Type B pancreatic cell (in vitro differentiated cells): ENCODE measurements around the gene MPG. TPM values are rescaled to one million over a fixed set of nuclear protein-coding genes. Genes with fewer than 3 reads are reported as not detected.

Experiments used
- DNase-seq: peaks from one replicate; pipeline ENCODE4 v3.0.0; 2021; ENCODE audit warnings: mixed read lengths; ENCODE audit not compliant: unreplicated experiment; ENCODE audit errors: extremely low spot score
- H3K27ac Mint-ChIP-seq: 2 replicates; pipeline ENCODE4 v1.8.0; 2021; ENCODE audit warnings: mild to moderate bottlenecking, mixed read lengths
- H3K27me3 Mint-ChIP-seq: 2 replicates; pipeline ENCODE4 v1.8.0; 2021; ENCODE audit warnings: mixed read lengths
- H3K36me3 Mint-ChIP-seq: 2 replicates; pipeline ENCODE4 v1.8.0; 2021; ENCODE audit warnings: mixed read lengths
- H3K4me1 Mint-ChIP-seq: one replicate; pipeline ENCODE4 v1.8.0; 2021; ENCODE audit warnings: mixed read lengths; ENCODE audit not compliant: unreplicated experiment
- H3K4me3 Mint-ChIP-seq: 2 replicates; pipeline ENCODE4 v1.8.0; 2021; ENCODE audit warnings: mild to moderate bottlenecking, mixed read lengths
- H3K9me3 Mint-ChIP-seq: 2 replicates; pipeline ENCODE4 v1.8.0; 2021; ENCODE audit warnings: mixed read lengths
- total RNA-seq: library from RNA; stranded (reverse); gene quantifications from 2 replicates; pipeline ENCODE4 v1.2.1, GENCODE V29; 2021; ENCODE audit warnings: low replicate concordance
- TF ChIP-seq, protein P1 (sequence below): fragments of 200-600 bp; sonication (generic); conservative IDR thresholded peaks from 2 replicates; pipeline ENCODE4 v1.5.0; 2021; ENCODE audit warnings: antibody characterized with exemption, mild to moderate bottlenecking

MPG gene
- total RNA-seq, 1 donor from 2014 or later = 38.0 TPM

DNA sequence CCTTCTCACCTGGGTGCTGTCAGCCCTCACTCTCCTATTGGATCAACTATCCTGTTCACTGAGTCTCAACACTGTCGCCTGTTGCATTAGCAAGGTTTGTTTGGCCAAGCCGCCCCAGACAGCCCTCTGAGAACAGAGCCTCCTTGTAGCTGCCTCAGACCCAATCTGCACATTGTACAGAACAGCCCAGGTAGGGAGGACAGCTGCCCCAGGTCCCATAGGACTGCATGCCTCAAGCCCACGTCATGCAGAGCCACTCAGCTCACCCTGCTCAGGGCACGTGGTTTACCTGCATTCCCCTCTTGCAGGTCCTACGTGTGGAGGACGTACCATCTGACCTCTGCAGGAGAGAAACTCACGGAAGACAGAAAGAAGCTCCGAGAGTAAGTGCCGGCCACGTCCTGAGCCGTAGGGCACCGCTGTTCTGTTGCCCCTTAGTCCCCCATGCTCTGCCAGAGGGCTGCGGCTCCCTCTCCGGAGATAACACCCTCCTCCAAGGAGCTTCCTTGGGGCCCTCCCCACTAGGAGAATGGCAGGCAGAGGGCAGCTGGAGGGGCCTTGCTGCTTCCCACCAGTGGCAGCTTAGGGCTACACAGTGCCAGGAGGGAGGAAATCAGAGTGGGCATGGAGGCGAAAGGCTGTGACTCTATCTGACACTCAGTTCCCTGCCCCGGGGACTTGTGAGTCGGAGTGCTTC, 21.6 kb upstream of the MPG start:
- H3K4me3 Mint-ChIP-seq = peak overlapping the region; percentile 73
- DNase-seq = no peak
- H3K36me3 Mint-ChIP-seq = peaks cover 15% of the 10 kb centered on the region
- no peaks in the 10 kb centered on the region for H3K27me3 Mint-ChIP-seq
- H3K4me1 Mint-ChIP-seq = peaks cover 6% of the 10 kb centered on the region
- no peak overlapping the region for H3K27ac Mint-ChIP-seq
- TF ChIP-seq, protein P1, sequence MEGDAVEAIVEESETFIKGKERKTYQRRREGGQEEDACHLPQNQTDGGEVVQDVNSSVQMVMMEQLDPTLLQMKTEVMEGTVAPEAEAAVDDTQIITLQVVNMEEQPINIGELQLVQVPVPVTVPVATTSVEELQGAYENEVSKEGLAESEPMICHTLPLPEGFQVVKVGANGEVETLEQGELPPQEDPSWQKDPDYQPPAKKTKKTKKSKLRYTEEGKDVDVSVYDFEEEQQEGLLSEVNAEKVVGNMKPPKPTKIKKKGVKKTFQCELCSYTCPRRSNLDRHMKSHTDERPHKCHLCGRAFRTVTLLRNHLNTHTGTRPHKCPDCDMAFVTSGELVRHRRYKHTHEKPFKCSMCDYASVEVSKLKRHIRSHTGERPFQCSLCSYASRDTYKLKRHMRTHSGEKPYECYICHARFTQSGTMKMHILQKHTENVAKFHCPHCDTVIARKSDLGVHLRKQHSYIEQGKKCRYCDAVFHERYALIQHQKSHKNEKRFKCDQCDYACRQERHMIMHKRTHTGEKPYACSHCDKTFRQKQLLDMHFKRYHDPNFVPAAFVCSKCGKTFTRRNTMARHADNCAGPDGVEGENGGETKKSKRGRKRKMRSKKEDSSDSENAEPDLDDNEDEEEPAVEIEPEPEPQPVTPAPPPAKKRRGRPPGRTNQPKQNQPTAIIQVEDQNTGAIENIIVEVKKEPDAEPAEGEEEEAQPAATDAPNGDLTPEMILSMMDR = no peak
- no peaks in the 10 kb centered on the region for H3K9me3 Mint-ChIP-seq

DNA sequence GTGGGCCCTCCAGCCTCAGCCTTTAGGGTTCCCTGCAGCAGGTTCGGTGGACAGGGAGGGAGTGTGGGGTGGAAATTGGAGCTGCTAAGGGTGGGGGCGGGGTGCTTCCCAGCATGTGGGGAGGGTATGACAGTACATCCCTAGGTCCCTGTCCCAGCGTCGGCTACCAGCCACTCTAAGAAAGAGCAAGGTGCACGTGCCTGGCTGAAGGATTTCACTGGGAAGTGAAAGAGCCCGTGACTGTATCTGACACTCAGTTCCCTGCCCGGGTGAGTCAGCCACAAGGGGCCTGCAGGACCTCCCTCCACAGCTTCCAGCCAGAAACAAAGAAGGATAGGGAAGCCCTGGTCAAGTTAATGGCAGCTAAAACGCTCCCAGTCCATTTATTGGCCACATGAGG, 20.3 kb upstream of the MPG start:
- H3K36me3 Mint-ChIP-seq = peaks cover 13% of the 10 kb centered on the region
- TF ChIP-seq, protein P1 = no peak

DNA sequence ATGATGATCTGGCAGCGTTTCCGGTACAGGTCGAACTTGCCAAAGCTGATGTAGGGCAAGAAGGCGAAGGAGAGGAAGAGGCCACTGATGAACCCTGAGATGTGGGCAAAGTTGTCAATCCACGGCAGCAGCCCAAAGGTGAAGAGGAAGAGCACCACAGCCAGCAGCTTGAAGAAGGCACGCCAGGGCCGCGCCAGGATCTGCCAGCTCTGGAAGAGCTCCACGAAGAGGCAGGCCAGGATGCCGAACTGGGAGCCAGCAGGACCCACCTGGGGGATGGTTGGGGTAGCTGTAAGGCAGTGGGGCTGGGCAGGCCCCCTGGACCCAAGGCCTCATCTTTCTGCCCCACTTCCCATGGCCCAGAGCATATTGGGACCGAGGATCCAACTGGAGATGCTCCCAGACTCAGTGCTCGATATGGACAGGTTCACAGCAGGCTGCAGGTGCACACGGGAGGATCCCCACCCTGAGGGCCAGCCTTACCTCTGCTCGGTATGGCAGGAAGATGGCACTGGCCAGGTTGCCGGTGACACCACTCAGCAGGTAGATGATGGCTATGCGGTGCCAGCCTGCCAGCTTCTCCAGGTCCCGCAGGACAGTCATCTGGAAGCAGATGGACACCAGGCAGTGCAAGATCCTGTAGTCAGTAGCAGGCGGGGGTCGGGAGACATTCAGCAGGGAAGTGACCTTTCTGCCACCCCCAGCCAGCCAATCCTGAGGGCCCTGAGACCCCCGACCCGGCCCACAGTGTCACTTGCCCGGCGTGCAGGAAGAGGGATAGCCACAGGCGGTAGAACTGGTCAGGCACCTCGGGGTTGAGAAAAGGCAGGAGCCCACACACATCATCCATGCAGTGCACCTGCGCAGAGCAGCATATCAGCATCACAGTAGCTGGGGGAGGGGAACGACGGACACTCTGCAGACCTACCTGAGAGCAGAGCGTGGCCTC, 19.3 kb upstream of the MPG start:
- no peaks in the 10 kb centered on the region for H3K27me3 Mint-ChIP-seq
- H3K4me1 Mint-ChIP-seq = no peaks in the 10 kb centered on the region
- TF ChIP-seq, protein P1 = no peak
- no peak for DNase-seq
- no peaks in the 10 kb centered on the region for H3K9me3 Mint-ChIP-seq
- no peak overlapping the region for H3K27ac Mint-ChIP-seq
- H3K4me3 Mint-ChIP-seq = no peak overlapping the region
- peaks cover 10% of the 10 kb centered on the region for H3K36me3 Mint-ChIP-seq

More for the DNA sequence above, 20.3 kb upstream of the MPG start:
- H3K27ac Mint-ChIP-seq = no peak overlapping the region
- H3K4me3 Mint-ChIP-seq = no peak overlapping the region
- no peak for DNase-seq
- H3K4me1 Mint-ChIP-seq = peaks cover 4% of the 10 kb centered on the region
- H3K27me3 Mint-ChIP-seq = no peaks in the 10 kb centered on the region
- no peaks in the 10 kb centered on the region for H3K9me3 Mint-ChIP-seq

DNA sequence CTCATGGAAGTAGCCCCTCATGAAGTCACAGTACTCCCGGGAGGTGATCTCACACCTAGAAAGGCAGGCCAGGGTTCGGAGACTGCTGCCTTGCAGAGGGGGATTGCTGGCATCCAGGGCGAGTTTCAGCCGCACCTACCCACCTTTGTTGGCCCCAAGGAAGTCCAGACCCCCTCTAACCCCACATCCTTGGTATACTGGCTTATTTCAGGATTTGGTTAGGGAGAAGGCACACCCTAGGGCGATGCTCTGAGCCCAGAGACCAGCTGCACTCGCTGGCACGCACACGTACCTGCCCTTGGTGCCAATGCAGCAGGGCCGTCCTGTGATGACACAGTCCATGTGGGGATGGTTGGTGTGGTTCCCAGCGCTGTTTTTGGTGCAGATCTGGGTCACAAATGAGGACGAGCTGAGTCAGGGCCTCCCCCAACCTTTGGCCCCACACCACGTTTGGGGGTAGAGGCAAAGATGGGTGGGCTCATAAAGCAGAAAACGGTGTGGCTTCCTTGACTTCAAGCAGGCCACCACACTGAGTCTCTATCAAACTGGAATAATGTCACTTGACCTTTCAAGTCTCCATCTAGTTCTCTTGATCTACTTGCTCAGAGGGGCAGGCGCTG, 18.5 kb upstream of the MPG start:
- Mint-ChIP-seq H3K9me3 (no peaks in the 10 kb centered on the region), H3K4me3 (no peak overlapping the region), H3K27ac (no peak overlapping the region), H3K27me3 (no peaks in the 10 kb centered on the region), H3K36me3 (peaks cover 10% of the 10 kb centered on the region), H3K4me1 (no peaks in the 10 kb centered on the region)
- TF ChIP-seq, protein P1 = no peak
- DNase-seq = no peak

DNA sequence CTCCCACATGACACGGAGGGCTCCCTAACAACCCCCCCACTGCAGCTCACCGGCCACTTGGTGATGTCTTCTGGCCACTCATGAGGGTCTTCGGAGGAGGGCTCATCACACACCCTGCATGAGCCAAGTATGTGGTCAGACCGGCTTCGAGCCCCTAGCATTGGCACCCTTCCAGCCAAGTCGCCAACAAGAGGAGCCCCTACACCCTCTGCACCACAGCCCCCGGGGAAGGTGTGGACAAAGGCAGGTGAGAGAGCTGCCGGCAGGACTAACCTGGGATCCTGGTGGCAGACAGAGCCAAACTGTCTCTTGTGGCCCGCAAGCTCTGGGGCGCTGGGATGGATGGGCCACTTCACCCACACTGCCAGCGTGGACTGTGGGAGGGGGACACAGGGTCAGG, 17.9 kb upstream of the MPG start:
- Mint-ChIP-seq H3K27me3 (no peaks in the 10 kb centered on the region), H3K27ac (no peak overlapping the region), H3K36me3 (peaks cover 10% of the 10 kb centered on the region), H3K4me1 (no peaks in the 10 kb centered on the region), H3K4me3 (no peak overlapping the region), H3K9me3 (no peaks in the 10 kb centered on the region)
- TF ChIP-seq, protein P1 = no peak
- DNase-seq = no peak
